ENCODE data around the gene RCHY1. TPM values are rescaled to one million over a fixed set of nuclear protein-coding genes. Genes with fewer than 3 reads are reported as not detected.

RCHY1 gene
- polyA plus RNA-seq, 2 donors, result 8.5 to 13.0 TPM

GRCh38 chr4:75469896-75470295, 44.3 kb downstream of the RCHY1 start:
- Histone ChIP-seq H3K27me3 (ENCODE audit: control insufficient read depth in 1 of 2, insufficient read depth in 2 of 2, low read length in 2 of 2) (no peaks in the 10 kb centered on the region), H3K9me3 (ENCODE audit: control insufficient read depth in 2 of 2, insufficient read depth in 1 of 2, low read depth in 1 of 2, low read length in 1 of 2) (no peaks in the 10 kb centered on the region)
- WGBS, 2 donors, result 96 to 100% methylated on average over 1 of the region's 1 CpG

GRCh38 chr4:75457365-75457764, 56.8 kb downstream of the RCHY1 start:
- Histone ChIP-seq H3K4me1 (ENCODE audit: control insufficient read depth in 2 of 2, insufficient read depth in 2 of 2, low read length in 1 of 2) (no peaks in the 10 kb centered on the region), H3K9me3 (ENCODE audit: control insufficient read depth in 2 of 2, insufficient read depth in 1 of 2, low read depth in 1 of 2, low read length in 1 of 2) (no peaks in the 10 kb centered on the region), H3K36me3 (ENCODE audit: control insufficient read depth in 2 of 2, insufficient read depth in 2 of 2, low read length in 1 of 2) (no peaks in the 10 kb centered on the region), H3K27ac (ENCODE audit: low read depth in 2 of 2, low read length in 1 of 2) (no peak overlapping the region), H3K27me3 (ENCODE audit: control insufficient read depth in 1 of 2, insufficient read depth in 2 of 2, low read length in 2 of 2) (no peaks in the 10 kb centered on the region), H3K4me3 (ENCODE audit: low read depth in 1 of 2, low read length in 2 of 2) (no peak overlapping the region)
- 67 to 72% methylated on average over 3 of the region's 3 CpGs for WGBS, 2 donors

More at GRCh38 chr4:75469896-75470295, 44.3 kb downstream of the RCHY1 start:
- Histone ChIP-seq H3K27ac (ENCODE audit: low read depth in 2 of 2, low read length in 1 of 2) (no peak overlapping the region), H3K36me3 (ENCODE audit: control insufficient read depth in 2 of 2, insufficient read depth in 2 of 2, low read length in 1 of 2) (no peaks in the 10 kb centered on the region), H3K4me3 (ENCODE audit: low read depth in 1 of 2, low read length in 2 of 2) (no peak overlapping the region), H3K4me1 (ENCODE audit: control insufficient read depth in 2 of 2, insufficient read depth in 2 of 2, low read length in 1 of 2) (no peaks in the 10 kb centered on the region)

- Histone ChIP-seq H3K4me3 (ENCODE audit: low read depth in 1 of 2, low read length in 2 of 2) (no peak overlapping the region), H3K27ac (ENCODE audit: low read depth in 2 of 2, low read length in 1 of 2) (no peak overlapping the region), H3K27me3 (ENCODE audit: control insufficient read depth in 1 of 2, insufficient read depth in 2 of 2, low read length in 2 of 2) (no peaks in the 10 kb centered on the region), H3K9me3 (ENCODE audit: control insufficient read depth in 2 of 2, insufficient read depth in 1 of 2, low read depth in 1 of 2, low read length in 1 of 2) (peaks cover 0 to 4% of the 10 kb centered on the region in 2 donors), H3K4me1 (ENCODE audit: control insufficient read depth in 2 of 2, insufficient read depth in 2 of 2, low read length in 1 of 2) (no peaks in the 10 kb centered on the region), H3K36me3 (ENCODE audit: control insufficient read depth in 2 of 2, insufficient read depth in 2 of 2, low read length in 1 of 2) (no peaks in the 10 kb centered on the region)
- 44 to 58% methylated on average over 2 of the region's 2 CpGs for WGBS, 2 donors
These were observed 80.1 kb downstream of the RCHY1 start for GRCh38 chr4:75434105-75434504.

GRCh38 chr4:75432683-75433082, 81.5 kb downstream of the RCHY1 start:
- H3K9me3 ChIP-seq (ENCODE audit: control insufficient read depth in 2 of 2, insufficient read depth in 1 of 2, low read depth in 1 of 2, low read length in 1 of 2), result peaks cover 0 to 4% of the 10 kb centered on the region in 2 donors
- H3K27ac ChIP-seq (ENCODE audit: low read depth in 2 of 2, low read length in 1 of 2), result no peak overlapping the region
- no peaks in the 10 kb centered on the region for H3K27me3 ChIP-seq (ENCODE audit: control insufficient read depth in 1 of 2, insufficient read depth in 2 of 2, low read length in 2 of 2)
- no peaks in the 10 kb centered on the region for H3K4me1 ChIP-seq (ENCODE audit: control insufficient read depth in 2 of 2, insufficient read depth in 2 of 2, low read length in 1 of 2)
- H3K36me3 ChIP-seq (ENCODE audit: control insufficient read depth in 2 of 2, insufficient read depth in 2 of 2, low read length in 1 of 2), result no peaks in the 10 kb centered on the region
- no peak overlapping the region for H3K4me3 ChIP-seq (ENCODE audit: low read depth in 1 of 2, low read length in 2 of 2)

DNA sequence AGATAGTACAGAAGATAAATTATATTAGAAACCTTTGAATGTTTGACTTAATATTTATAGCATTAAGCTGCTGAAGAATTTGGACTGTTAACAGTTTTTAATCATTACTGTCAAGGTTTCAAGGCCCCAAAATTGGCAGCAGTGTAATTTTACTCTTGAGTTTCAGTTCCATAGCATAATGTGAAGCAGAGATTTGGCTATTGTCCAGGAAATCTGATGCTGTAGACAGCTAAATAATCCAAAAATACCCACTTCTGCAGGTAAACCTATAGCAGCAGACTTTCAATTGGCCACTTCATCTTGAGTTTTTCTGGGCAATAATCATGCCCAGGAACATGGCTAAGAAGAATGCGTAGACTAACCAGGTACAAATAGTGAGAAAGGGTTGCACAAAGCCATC, 85.0 kb downstream of the RCHY1 start:
- Histone ChIP-seq H3K27me3 (ENCODE audit: control insufficient read depth in 1 of 2, insufficient read depth in 2 of 2, low read length in 2 of 2) (no peaks in the 10 kb centered on the region), H3K27ac (ENCODE audit: low read depth in 2 of 2, low read length in 1 of 2) (no peak overlapping the region), H3K4me3 (ENCODE audit: low read depth in 1 of 2, low read length in 2 of 2) (no peak overlapping the region), H3K9me3 (ENCODE audit: control insufficient read depth in 2 of 2, insufficient read depth in 1 of 2, low read depth in 1 of 2, low read length in 1 of 2) (no peaks in the 10 kb centered on the region), H3K4me1 (ENCODE audit: control insufficient read depth in 2 of 2, insufficient read depth in 2 of 2, low read length in 1 of 2) (no peaks in the 10 kb centered on the region), H3K36me3 (ENCODE audit: control insufficient read depth in 2 of 2, insufficient read depth in 2 of 2, low read length in 1 of 2) (no peaks in the 10 kb centered on the region)
- 20 to 59% methylated on average over 1 of the region's 1 CpG for WGBS, 2 donors

Other genes with a start within 250 kb of the RCHY1 start
- 1 to 10 TPM; 3.2 to 3.6 TPM for gene THAP6, start 70 bp upstream of the RCHY1 start, polyA plus RNA-seq
- gene ODAPH, start 41.7 kb upstream of the RCHY1 start, polyA plus RNA-seq, result not detected
- gene CDKL2, start 116.1 kb upstream of the RCHY1 start, polyA plus RNA-seq, result under 1 TPM; 0.10 to 0.32 TPM
- 10 to 100 TPM in 1 of 2 donors, 1 to 10 TPM in 1; 8.4 to 28.2 TPM for gene G3BP2, start 159.0 kb upstream of the RCHY1 start, polyA plus RNA-seq
- gene USO1, start 210.2 kb upstream of the RCHY1 start, polyA plus RNA-seq, result 10 to 100 TPM; 33.0 to 33.6 TPM

Data from esophagus (tissue), 2 donors.